ENCODE data around the gene IRF2BP1. TPM values are rescaled to one million over a fixed set of nuclear protein-coding genes. Genes with fewer than 3 reads are reported as not detected.

IRF2BP1 gene
- total and polyA plus RNA-seq, 2 of the 13 experiments (the other 11 are each of a cell fraction or from before 2014, with no cell fraction given), result 4.3 to 14.3 TPM

DNA sequence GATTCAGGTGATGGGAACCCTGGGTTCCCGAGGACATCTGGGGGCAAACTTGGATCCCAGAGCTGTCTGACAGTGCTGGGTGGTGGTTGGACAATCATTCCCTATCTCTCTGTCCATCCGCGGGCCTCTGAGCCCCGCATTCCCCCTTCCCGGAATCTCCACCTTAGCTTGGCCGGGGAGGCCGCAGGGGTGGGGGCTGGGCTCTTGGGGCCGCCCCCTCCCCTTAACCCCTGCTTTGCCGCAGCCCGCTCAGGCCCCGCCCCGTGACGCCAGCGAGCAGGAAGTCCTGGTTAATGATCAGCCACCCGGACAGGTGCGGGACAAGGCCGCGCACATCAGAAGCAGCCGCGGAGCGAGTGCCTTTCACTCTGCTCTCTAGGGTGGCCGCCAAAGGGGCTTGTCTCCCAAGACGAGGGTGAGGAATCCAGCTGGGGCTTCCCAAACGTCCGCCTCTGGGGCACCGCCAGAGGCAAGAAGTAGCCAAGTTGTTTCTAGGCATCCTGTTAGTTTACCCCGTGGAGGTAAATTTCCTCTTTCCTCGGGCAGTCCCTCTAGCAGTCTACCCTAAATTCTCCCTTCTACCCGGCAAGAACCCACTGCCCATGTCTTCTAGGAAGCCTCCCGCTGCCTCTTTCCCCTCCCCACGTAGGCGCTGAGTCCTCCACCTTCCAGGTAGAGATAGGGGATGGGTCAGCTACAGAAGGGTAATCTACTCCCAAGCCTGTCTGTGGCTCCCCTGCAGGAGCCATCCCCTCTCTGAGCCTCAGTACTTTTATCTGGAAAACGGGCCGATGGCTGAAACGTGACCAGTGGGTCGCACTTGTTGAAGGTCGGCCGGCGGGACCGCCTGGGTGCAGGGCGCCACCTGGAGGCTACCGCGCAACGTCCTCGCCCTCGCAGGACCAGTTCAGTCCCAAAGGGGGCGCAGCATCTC lies 3.0 kb downstream of the IRF2BP1 start (continued):
- TF ChIP-seq, protein P1, sequence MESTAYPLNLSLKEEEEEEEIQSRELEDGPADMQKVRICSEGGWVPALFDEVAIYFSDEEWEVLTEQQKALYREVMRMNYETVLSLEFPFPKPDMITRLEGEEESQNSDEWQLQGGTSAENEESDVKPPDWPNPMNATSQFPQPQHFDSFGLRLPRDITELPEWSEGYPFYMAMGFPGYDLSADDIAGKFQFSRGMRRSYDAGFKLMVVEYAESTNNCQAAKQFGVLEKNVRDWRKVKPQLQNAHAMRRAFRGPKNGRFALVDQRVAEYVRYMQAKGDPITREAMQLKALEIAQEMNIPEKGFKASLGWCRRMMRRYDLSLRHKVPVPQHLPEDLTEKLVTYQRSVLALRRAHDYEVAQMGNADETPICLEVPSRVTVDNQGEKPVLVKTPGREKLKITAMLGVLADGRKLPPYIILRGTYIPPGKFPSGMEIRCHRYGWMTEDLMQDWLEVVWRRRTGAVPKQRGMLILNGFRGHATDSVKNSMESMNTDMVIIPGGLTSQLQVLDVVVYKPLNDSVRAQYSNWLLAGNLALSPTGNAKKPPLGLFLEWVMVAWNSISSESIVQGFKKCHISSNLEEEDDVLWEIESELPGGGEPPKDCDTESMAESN (CRISPR knock-in tag; conservative IDR thresholded peaks at IDR 0.05), result peak; percentile 93
- TF ChIP-seq RBM39 (IDR thresholded peaks at IDR 0.05; ENCODE audit: low read depth, low read length, poor library complexity, severe bottlenecking), result peak; percentile 44
- peak; percentile 31; the same call in 1 of the 2 replicates for TF ChIP-seq ZBTB38 (CRISPR knock-in tag; IDR thresholded peaks at IDR 0.05)
- TF ChIP-seq, protein P2, sequence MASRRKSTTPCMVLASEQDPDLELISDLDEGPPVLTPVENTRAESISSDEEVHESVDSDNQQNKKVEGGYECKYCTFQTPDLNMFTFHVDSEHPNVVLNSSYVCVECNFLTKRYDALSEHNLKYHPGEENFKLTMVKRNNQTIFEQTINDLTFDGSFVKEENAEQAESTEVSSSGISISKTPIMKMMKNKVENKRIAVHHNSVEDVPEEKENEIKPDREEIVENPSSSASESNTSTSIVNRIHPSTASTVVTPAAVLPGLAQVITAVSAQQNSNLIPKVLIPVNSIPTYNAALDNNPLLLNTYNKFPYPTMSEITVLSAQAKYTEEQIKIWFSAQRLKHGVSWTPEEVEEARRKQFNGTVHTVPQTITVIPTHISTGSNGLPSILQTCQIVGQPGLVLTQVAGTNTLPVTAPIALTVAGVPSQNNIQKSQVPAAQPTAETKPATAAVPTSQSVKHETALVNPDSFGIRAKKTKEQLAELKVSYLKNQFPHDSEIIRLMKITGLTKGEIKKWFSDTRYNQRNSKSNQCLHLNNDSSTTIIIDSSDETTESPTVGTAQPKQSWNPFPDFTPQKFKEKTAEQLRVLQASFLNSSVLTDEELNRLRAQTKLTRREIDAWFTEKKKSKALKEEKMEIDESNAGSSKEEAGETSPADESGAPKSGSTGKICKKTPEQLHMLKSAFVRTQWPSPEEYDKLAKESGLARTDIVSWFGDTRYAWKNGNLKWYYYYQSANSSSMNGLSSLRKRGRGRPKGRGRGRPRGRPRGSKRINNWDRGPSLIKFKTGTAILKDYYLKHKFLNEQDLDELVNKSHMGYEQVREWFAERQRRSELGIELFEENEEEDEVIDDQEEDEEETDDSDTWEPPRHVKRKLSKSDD (CRISPR knock-in tag; IDR thresholded peaks at IDR 0.05; ENCODE audit: low read depth), result no peak
- 0 out of 2 replicates have a peak, but pooled peaks have one; percentile 13 for TF ChIP-seq NFYB (CRISPR knock-in tag; IDR thresholded peaks at IDR 0.05)
- TF ChIP-seq ZFP36L2 (CRISPR knock-in tag; IDR thresholded peaks at IDR 0.05), result no peak
- TF ChIP-seq ZNF616 (CRISPR knock-in tag; IDR thresholded peaks at IDR 0.05; ENCODE audit: low read depth), result peak; percentile 40; the same call in 1 of the 2 replicates
- TF ChIP-seq NR2F2 (IDR thresholded peaks at IDR 0.05; ENCODE audit: borderline replicate concordance, low read depth), result peak; percentile 65; the same call in 1 of the 2 replicates
- 0 out of 2 replicates have a peak, but pooled peaks have one; percentile 16 for TF ChIP-seq ZBTB21 (CRISPR knock-in tag; IDR thresholded peaks at IDR 0.05)
- TF ChIP-seq, protein P3, sequence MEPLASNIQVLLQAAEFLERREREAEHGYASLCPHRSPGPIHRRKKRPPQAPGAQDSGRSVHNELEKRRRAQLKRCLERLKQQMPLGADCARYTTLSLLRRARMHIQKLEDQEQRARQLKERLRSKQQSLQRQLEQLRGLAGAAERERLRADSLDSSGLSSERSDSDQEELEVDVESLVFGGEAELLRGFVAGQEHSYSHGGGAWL (CRISPR knock-in tag; IDR thresholded peaks at IDR 0.05), result peak; percentile 78; the same call in 1 of the 2 replicates
- TF ChIP-seq, protein P4, sequence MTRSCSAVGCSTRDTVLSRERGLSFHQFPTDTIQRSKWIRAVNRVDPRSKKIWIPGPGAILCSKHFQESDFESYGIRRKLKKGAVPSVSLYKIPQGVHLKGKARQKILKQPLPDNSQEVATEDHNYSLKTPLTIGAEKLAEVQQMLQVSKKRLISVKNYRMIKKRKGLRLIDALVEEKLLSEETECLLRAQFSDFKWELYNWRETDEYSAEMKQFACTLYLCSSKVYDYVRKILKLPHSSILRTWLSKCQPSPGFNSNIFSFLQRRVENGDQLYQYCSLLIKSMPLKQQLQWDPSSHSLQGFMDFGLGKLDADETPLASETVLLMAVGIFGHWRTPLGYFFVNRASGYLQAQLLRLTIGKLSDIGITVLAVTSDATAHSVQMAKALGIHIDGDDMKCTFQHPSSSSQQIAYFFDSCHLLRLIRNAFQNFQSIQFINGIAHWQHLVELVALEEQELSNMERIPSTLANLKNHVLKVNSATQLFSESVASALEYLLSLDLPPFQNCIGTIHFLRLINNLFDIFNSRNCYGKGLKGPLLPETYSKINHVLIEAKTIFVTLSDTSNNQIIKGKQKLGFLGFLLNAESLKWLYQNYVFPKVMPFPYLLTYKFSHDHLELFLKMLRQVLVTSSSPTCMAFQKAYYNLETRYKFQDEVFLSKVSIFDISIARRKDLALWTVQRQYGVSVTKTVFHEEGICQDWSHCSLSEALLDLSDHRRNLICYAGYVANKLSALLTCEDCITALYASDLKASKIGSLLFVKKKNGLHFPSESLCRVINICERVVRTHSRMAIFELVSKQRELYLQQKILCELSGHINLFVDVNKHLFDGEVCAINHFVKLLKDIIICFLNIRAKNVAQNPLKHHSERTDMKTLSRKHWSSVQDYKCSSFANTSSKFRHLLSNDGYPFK (CRISPR knock-in tag; IDR thresholded peaks at IDR 0.05; ENCODE audit: borderline replicate concordance), result peak; percentile 66; the same call in 1 of the 2 replicates
- no peak for TF ChIP-seq ZNF30 (CRISPR knock-in tag; IDR thresholded peaks at IDR 0.05)
- no peak for TF ChIP-seq ZNF549 (CRISPR knock-in tag; IDR thresholded peaks at IDR 0.05)
- TF ChIP-seq KLF13 (CRISPR knock-in tag; IDR thresholded peaks at IDR 0.05), result no peak
- TF ChIP-seq CREM (IDR thresholded peaks at IDR 0.05), result peak; percentile 61
- no peak for TF ChIP-seq CREM (CRISPR knock-in tag; IDR thresholded peaks at IDR 0.05)
- TF ChIP-seq ZNF263 (CRISPR knock-in tag; IDR thresholded peaks at IDR 0.05), result 0 out of 2 replicates have a peak, but pooled peaks have one; percentile 32
- TF ChIP-seq, protein P5, sequence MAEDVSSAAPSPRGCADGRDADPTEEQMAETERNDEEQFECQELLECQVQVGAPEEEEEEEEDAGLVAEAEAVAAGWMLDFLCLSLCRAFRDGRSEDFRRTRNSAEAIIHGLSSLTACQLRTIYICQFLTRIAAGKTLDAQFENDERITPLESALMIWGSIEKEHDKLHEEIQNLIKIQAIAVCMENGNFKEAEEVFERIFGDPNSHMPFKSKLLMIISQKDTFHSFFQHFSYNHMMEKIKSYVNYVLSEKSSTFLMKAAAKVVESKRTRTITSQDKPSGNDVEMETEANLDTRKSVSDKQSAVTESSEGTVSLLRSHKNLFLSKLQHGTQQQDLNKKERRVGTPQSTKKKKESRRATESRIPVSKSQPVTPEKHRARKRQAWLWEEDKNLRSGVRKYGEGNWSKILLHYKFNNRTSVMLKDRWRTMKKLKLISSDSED (CRISPR knock-in tag; IDR thresholded peaks at IDR 0.05), result no peak
- peak; percentile 75; the same call in 1 of the 2 replicates for TF ChIP-seq TGIF2 (CRISPR knock-in tag; IDR thresholded peaks at IDR 0.05)

Measured in HepG2 (cell line).